ENCODE results near the gene CFAP54.

CFAP54 gene

GRCh38 chr12:96881608-96882007 lies 392.2 kb downstream of the CFAP54 start:
- no peak overlapping the region for H3K4me3 ChIP-seq (ENCODE audit: low read depth, low read length)
- no peak for TF ChIP-seq CTCF (IDR thresholded peaks at IDR 0.05; ENCODE audit: low read depth, low read length)

- H3K4me3 ChIP-seq (ENCODE audit: low read depth, low read length): no peak overlapping the region
- no peak for TF ChIP-seq CTCF (IDR thresholded peaks at IDR 0.05; ENCODE audit: low read depth, low read length)
These were observed 393.5 kb downstream of the CFAP54 start for GRCh38 chr12:96882862-96883261.

GRCh38 chr12:96883571-96883970 lies 394.2 kb downstream of the CFAP54 start:
- no peak overlapping the region for H3K4me3 ChIP-seq (ENCODE audit: low read depth, low read length)
- no peak for TF ChIP-seq CTCF (IDR thresholded peaks at IDR 0.05; ENCODE audit: low read depth, low read length)

- no peak for TF ChIP-seq CTCF (IDR thresholded peaks at IDR 0.05; ENCODE audit: low read depth, low read length)
- no peak overlapping the region for H3K4me3 ChIP-seq (ENCODE audit: low read depth, low read length)
These were observed 397.8 kb downstream of the CFAP54 start for GRCh38 chr12:96886998-96887677.

- no peak for TF ChIP-seq CTCF (IDR thresholded peaks at IDR 0.05; ENCODE audit: low read depth, low read length)
- H3K4me3 ChIP-seq (ENCODE audit: low read depth, low read length): no peak overlapping the region
These were observed 400.0 kb downstream of the CFAP54 start for GRCh38 chr12:96889273-96889933.

GRCh38 chr12:96890331-96890730 lies 401.0 kb downstream of the CFAP54 start:
- H3K4me3 ChIP-seq (ENCODE audit: low read depth, low read length): no peak overlapping the region
- no peak for TF ChIP-seq CTCF (IDR thresholded peaks at IDR 0.05; ENCODE audit: low read depth, low read length)

GRCh38 chr12:96892104-96892503 lies 402.7 kb downstream of the CFAP54 start:
- H3K4me3 ChIP-seq (ENCODE audit: low read depth, low read length): no peak overlapping the region
- TF ChIP-seq CTCF (IDR thresholded peaks at IDR 0.05; ENCODE audit: low read depth, low read length): no peak

All from WI38 (cell line).